Transverse colon (tissue), 4 donors: ENCODE data around the gene DIO3.

ENCODE experiments used
- CTCF ChIP-seq, 5 experiments: fragments of 200-600 bp in 3 of 5; fragments of 450-650 bp in 2 of 5; sonication (generic) in 3 of 5; IDR thresholded peaks; 1 replicate in 2 of 5; 2 replicates in 3 of 5; pipeline ENCODE4 v1.5.1; 2016 to 2017; ENCODE audit warnings: antibody characterized with exemption in 5 of 5, inconsistent platforms in 3 of 5, mild to moderate bottlenecking in 2 of 5, moderate library complexity in 1 of 5
- POLR2AphosphoS5 ChIP-seq, 3 donors: sonication (generic); formaldehyde crosslinking; IDR thresholded peaks; one replicate each; pipeline ENCODE4 v1.6.1; 2016; ENCODE audit warnings: antibody characterized with exemption in 3 of 3

- TF ChIP-seq CTCF (IDR thresholded peaks at IDR 0.05) (no peak), POLR2AphosphoS5 (IDR thresholded peaks at IDR 0.05) (no peak)
Measured at GRCh38 chr14:101600336-101600890, 39.1 kb downstream of the DIO3 start.
